Neuron (in vitro differentiated cells): Measurements from ENCODE around the gene SPP1.
"Not testable (repeated sequence)": the region's sequence is repeated elsewhere in the genome, so short reads cannot be mapped to it uniquely, and the experiment has no call there.

ENCODE experiments used
- H2AFZ ChIP-seq: one replicate; pipeline ENCODE4 v1.6.1; 2013; ENCODE audit warnings: low read depth, mild to moderate bottlenecking, inconsistent platforms, low read length, moderate library complexity
- H3K27me3 ChIP-seq: one replicate; pipeline ENCODE4 v1.6.1; 2013; ENCODE audit warnings: low read length; ENCODE audit not compliant: insufficient read depth
- H3K36me3 ChIP-seq: one replicate; pipeline ENCODE4 v1.6.1; 2013; ENCODE audit warnings: low read length; ENCODE audit not compliant: insufficient read depth
- H3K4me1 ChIP-seq: one replicate; pipeline ENCODE4 v1.6.1; 2013; ENCODE audit warnings: low read length; ENCODE audit not compliant: insufficient read depth
- H3K4me3 ChIP-seq: 2 replicates; pipeline ENCODE4 v1.5.1; 2013; ENCODE audit warnings: mild to moderate bottlenecking, low read length, moderate library complexity
- H3K9me3 ChIP-seq: one replicate; pipeline ENCODE4 v1.6.1; 2013; ENCODE audit warnings: low read length

SPP1 gene

DNA sequence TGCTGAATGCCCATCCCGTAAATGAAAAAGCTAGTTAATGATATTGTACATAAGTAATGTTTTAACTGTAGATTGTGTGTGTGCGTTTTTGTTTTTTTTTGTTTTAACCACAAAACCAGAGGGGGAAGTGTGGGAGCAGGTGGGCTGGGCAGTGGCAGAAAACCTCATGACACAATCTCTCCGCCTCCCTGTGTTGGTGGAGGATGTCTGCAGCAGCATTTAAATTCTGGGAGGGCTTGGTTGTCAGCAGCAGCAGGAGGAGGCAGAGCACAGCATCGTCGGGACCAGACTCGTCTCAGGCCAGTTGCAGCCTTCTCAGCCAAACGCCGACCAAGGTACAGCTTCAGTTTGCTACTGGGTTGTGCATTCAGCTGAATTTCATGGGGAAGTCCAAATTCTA is at the start of gene SPP1:
TSS of gene SPP1 (plus strand) at position 249 of the 400 bp plus-strand sequence. CDS start 1,182 bp downstream, outside the sequence.
- H3K36me3 ChIP-seq, result no peaks in the 10 kb centered on the region
- H3K4me1 ChIP-seq, result peaks cover 16% of the 10 kb centered on the region
- no peaks in the 10 kb centered on the region for H3K9me3 ChIP-seq
- H2AFZ ChIP-seq, result no peak within 1 kb of the TSS
- H3K27me3 ChIP-seq, result no peaks in the 10 kb centered on the region
- H3K4me3 ChIP-seq, result peak within 1 kb of the TSS; percentile 15

DNA sequence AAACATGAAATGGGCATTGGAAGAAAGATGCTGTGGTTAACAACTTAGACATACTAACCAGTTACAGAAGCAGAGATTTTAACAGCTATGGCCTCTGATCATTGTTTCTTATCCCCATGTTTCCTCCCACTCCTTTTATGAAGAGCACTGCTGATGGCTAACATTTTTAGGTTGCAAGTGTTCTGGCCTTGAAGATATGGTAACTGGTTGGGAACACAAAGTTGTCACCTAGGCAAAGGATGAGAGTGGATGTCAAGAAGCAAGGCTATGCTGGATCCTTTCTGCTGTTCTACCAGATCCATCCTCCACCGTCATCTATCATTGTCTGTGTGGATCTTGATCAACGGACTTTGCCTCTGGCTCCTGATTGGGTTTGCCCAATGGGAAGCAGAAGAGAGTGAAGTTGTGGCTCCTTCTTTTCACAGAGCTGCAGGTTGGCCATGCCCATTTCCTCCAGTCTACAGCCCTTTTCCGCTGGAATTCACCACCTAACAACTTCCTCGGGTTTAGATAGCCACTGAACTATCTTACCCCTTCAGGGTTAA is 48.9 kb upstream of the SPP1 start:
- no peaks in the 10 kb centered on the region for H3K27me3 ChIP-seq
- H3K9me3 ChIP-seq, result no peaks in the 10 kb centered on the region
- H3K4me3 ChIP-seq, result no peak overlapping the region

DNA sequence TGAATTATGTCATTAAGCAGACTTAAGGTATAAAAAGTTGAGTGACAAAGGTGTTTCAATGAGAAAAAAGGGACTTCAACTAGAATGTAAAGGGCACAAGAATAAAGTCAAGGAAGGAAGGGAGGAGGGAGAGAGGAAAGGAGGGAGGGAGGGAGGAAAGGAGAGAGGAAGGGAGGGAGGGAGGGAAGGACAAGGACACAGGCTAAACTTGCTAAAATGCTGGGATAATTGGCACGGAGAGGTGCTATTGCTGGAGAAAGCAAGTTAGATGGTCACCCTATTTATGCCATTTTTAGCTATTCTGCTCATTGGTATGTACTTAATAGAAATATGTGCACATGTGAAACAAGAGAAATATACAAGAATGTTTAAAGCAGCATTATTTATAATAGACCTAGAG is 44.9 kb upstream of the SPP1 start:
- Histone ChIP-seq H3K9me3 (no peaks in the 10 kb centered on the region), H3K4me1 (no peaks in the 10 kb centered on the region), H2AFZ (no peak overlapping the region), H3K27me3 (no peaks in the 10 kb centered on the region), H3K36me3 (no peaks in the 10 kb centered on the region), H3K4me3 (no peak overlapping the region)

More for the DNA sequence above, 48.9 kb upstream of the SPP1 start:
- no peaks in the 10 kb centered on the region for H3K4me1 ChIP-seq
- H3K36me3 ChIP-seq, result no peaks in the 10 kb centered on the region
- no peak overlapping the region for H2AFZ ChIP-seq

DNA sequence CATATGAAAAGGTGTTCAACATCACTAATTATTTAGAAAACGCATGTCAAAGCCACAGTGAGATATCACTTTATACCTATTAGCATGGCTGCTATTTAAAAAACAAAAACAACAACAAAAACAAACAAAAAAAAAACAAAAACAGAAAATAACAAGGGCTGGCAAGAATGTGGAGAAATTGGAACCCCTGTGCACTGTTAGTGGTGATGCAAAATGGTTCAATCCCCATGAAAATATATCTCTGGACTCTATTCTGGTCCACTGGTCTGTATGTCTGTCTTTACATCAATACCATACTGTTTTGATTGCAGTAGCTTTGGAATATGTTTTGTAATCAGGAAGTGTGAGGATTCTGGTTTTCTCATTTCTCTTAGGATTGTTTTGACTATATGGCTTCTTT is 43.6 kb upstream of the SPP1 start:
- no peaks in the 10 kb centered on the region for H3K9me3 ChIP-seq
- H3K4me3 ChIP-seq, result no peak overlapping the region
- H2AFZ ChIP-seq, result no peak overlapping the region
- no peaks in the 10 kb centered on the region for H3K36me3 ChIP-seq
- H3K4me1 ChIP-seq, result no peaks in the 10 kb centered on the region
- H3K27me3 ChIP-seq, result no peaks in the 10 kb centered on the region

DNA sequence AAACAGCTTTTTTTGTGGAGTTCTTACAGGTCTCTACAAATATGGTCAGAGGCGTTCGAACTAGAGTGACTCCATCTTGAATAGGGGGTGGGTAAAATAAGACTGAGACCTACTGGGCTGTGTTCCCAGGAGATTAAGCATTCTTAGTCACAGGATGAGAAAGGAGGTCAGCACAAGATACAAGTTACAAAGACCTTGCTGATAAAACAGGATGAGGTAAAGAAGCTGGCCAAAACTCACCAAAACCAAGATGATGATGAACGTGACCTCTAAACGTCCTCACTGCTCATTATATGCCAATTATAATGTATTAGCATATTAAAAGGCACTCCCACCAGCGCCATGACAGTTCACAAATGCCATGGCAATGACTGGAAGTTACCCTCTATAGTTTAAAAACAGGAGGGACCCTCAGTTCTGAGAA is 42.8 kb upstream of the SPP1 start:
- H3K9me3 ChIP-seq, result no peaks in the 10 kb centered on the region
- H2AFZ ChIP-seq, result no peak overlapping the region
- no peaks in the 10 kb centered on the region for H3K27me3 ChIP-seq
- H3K4me3 ChIP-seq, result no peak overlapping the region
- no peaks in the 10 kb centered on the region for H3K4me1 ChIP-seq
- no peaks in the 10 kb centered on the region for H3K36me3 ChIP-seq

DNA sequence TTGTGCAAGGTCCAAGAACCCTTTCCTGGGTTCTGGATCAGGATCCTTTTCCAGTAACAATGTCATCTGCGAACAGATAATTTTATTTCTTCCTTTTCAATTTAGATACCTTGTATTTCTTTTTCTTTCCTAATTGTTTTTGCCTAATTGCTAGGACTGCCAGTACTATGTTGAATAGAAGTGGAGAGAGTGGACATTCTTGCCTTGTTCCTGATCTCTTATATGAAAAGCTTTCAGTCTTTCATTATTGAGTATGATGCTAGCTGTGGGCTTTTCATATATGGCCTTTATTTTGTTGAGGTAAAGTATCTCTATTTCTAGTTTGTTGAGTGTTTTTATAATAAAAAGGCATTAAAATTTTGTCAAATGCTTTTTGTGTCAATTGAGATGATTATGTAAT is 42.2 kb upstream of the SPP1 start:
- H3K4me1 ChIP-seq, result no peaks in the 10 kb centered on the region
- no peaks in the 10 kb centered on the region for H3K9me3 ChIP-seq
- H3K27me3 ChIP-seq, result no peaks in the 10 kb centered on the region
- H2AFZ ChIP-seq, result no peak overlapping the region
- H3K36me3 ChIP-seq, result no peaks in the 10 kb centered on the region
- no peak overlapping the region for H3K4me3 ChIP-seq

DNA sequence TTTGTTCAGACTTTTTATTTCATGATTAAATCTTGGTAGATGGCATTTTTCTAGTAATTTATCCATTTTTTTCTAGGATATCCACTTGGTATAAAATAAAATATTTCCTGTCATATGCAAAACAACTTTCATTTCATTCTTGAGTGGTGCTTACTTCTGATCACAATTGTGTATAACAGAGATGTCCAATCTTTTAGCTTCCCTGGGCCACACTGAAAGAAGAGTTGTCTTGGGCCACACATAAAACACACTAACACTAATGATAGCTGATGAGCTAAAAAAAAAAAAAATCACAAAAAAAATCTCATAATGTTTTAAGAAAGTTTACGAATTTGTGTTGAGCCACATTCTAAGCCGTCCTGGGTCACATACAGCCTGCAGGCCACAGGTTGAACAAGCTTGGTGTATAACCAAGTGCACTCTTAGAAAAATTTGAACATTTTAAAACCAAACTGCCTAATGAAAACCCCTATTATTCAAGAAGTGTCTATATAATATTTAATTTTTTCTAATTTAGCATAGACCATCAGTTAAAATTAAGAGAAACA is 41.3 kb upstream of the SPP1 start:
- Histone ChIP-seq H3K27me3 (no peaks in the 10 kb centered on the region), H2AFZ (no peak overlapping the region), H3K4me3 (no peak overlapping the region), H3K36me3 (no peaks in the 10 kb centered on the region), H3K4me1 (no peaks in the 10 kb centered on the region), H3K9me3 (no peaks in the 10 kb centered on the region)

DNA sequence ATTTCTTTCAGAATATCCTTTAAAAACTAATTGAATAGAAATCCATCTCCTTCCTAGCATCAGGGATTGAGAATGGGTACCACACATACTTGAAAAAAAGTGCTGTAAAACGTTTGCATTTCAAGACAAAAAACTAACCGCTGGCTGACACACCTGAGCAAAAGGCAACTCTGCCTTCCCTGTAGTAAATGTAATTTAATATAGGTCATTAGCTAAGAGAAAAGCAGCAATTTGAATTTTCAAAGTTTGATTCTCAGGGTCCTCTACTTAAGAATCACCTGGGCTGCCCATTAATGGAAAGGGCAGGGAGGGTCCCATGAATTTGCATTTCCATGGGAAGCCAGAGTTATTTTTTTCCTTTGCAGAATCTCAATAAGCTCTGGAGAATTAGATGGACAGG is 40.5 kb upstream of the SPP1 start:
- H3K27me3 ChIP-seq, result no peaks in the 10 kb centered on the region
- no peaks in the 10 kb centered on the region for H3K9me3 ChIP-seq
- H2AFZ ChIP-seq, result no peak overlapping the region
- no peak overlapping the region for H3K4me3 ChIP-seq
- H3K36me3 ChIP-seq, result no peaks in the 10 kb centered on the region
- H3K4me1 ChIP-seq, result peaks cover 6% of the 10 kb centered on the region

DNA sequence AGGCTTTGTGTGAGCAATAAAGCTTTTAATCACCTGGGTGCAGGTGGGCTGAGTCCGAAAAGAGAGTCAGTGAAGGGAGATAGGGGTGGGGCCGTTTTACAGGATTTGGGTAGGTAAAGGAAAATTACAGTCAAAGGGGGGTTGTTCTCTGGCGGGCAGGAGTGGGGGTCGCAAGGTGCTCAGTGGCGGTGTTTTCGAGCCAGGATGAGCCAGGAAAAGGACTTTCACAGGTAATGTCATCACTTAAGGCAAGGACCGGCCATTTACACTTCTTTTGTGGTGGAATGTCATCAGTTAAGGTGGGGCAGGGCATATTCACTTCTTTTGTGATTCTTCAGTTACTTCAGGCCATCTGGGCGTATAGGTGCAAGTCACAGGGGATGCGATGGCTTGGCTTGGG is 39.6 kb upstream of the SPP1 start:
- not testable (repeated sequence) for H3K36me3 ChIP-seq, H2AFZ ChIP-seq, H3K4me3 ChIP-seq, H3K9me3 ChIP-seq, H3K27me3 ChIP-seq
- H3K4me1 ChIP-seq, result peaks cover 11% of the 10 kb centered on the region

DNA sequence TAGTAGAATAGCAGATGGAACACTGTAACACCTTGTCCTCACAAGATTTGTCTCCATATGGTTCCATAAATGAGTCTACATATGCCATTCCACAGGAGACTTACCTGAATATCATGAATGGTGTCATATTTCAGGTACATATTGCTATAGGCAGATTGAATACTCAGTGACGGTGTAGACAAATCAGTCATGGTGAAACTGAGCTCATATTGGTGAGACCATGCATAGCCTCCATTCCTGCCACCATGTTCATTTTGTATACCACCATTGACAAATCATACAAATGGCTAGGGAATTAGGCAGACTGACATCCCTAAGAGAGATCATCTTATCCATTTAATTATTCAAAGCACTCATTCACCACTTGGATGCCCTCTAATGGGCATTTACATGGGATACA is 38.0 kb upstream of the SPP1 start:
- Histone ChIP-seq H2AFZ (no peak overlapping the region), H3K36me3 (no peaks in the 10 kb centered on the region), H3K27me3 (no peaks in the 10 kb centered on the region), H3K4me3 (no peak overlapping the region), H3K4me1 (peaks cover 11% of the 10 kb centered on the region), H3K9me3 (no peaks in the 10 kb centered on the region)

DNA sequence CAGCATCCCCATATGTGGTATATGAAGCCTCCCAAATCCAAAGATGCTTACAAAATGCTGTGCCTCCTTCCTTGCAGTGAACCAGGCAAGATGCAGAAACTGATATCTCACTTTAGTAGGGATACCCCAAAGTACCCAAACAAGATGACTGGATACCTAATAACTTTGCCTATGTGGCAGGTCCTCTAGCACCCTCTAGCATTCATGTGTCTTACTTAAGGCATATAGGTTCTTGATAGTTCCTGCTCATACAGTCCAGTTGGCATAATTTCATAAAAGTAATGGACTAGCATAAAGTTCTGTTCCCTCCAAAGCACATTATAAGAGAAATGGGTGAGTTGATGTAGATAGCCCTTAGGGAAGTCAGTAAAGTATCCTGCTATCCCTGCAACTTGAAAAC is 36.8 kb upstream of the SPP1 start:
- H3K27me3 ChIP-seq, result no peaks in the 10 kb centered on the region

DNA sequence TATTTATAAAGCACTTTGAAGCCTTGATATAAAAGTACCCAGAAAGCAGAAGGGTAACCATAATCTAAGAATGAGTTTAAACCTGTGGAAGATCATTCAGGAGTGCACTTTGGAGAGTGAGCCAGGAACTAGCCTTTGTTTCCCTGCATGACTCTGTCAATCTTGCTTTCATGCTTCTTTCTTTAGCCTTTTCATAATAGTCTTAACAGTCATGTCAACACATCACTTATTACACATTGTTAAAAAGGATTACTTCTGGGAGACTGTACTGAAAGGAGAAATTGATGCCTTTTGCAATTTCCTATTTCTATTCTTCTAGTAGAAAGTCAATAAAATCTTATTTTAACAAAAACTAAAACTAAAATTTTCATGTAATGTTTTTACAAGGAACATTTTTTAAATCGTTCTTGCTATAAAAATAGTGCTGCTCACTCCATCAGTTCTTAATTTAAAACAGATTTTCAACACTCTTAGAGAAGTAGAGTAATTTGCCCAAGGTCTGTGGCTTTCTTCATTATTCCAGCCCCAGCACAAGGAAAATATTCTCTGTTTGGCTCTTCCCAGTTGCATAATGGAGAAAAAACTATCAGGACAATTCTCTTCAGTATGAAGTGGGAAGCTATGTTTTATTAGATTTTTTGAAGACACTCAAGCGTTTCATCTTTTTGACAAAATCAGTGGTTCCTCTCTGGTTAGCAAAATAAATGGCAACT is 35.4 kb upstream of the SPP1 start:
- H3K4me1 ChIP-seq, result peaks cover 11% of the 10 kb centered on the region
- no peak overlapping the region for H2AFZ ChIP-seq

More for the DNA sequence above, 36.8 kb upstream of the SPP1 start:
- Histone ChIP-seq H3K4me1 (peaks cover 11% of the 10 kb centered on the region), H2AFZ (no peak overlapping the region), H3K9me3 (no peaks in the 10 kb centered on the region), H3K36me3 (no peaks in the 10 kb centered on the region), H3K4me3 (no peak overlapping the region)

DNA sequence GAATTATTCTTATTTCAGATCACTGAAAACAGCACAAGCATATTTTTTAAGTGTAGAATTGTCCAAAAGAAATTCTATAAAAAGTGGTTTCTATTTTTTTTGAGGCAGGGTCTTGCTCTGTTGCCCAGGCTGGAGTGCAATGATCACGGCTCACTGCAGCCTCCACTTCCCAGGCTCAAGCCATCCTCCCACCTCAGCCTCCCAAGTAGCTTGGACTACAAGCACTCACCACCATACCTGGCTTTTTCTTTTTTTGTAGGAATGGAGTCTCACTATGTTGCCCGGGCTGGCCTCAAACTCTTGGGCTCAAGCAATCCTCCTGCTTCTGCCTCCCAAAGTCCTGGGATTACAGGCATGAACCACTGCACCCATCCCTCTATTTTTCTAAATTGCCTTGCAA is 34.7 kb upstream of the SPP1 start:
- H3K9me3 ChIP-seq, H2AFZ ChIP-seq, H3K36me3 ChIP-seq: not testable (repeated sequence)

More for the DNA sequence above, 35.4 kb upstream of the SPP1 start:
- Histone ChIP-seq H3K27me3 (no peaks in the 10 kb centered on the region), H3K9me3 (peaks cover 1% of the 10 kb centered on the region), H3K36me3 (no peaks in the 10 kb centered on the region), H3K4me3 (no peak overlapping the region)

More for the DNA sequence above, 34.7 kb upstream of the SPP1 start:
- H3K27me3 ChIP-seq, H3K4me3 ChIP-seq: not testable (repeated sequence)
- peaks cover 11% of the 10 kb centered on the region for H3K4me1 ChIP-seq
